Frontal cortex (tissue), 4 donors: Measurements from ENCODE around the gene KLHL18. TPM values are rescaled to one million over a fixed set of nuclear protein-coding genes. Genes with fewer than 3 reads are reported as not detected.
"Not testable (repeated sequence)": the region's sequence is repeated elsewhere in the genome, so short reads cannot be mapped to it uniquely, and the experiment has no call there.

ENCODE experiments used
- DNase-seq, 2 donors: peaks; one replicate each; pipeline ENCODE4 v3.0.0; 2012; ENCODE audit warnings: low spot score in 2 of 2
- FAIRE-seq: peaks from 2 replicates; lab custom pipeline; 2012; peaks lifted over from hg19 to GRCh38; lab: Jason Lieb, UNC
- total RNA-seq: library from RNA; depleted of rRNA; stranded (reverse); fragments of >200 nt; gene quantifications from one replicate; pipeline ENCODE4 v1.2.3, GENCODE V29; 2014
- donor health status: control.
- donor health status: control.
- donor health status: control.

Gene KLHL18
- total RNA-seq, 1 donor from 2014 or later: 26.1 TPM

GRCh38 chr3:47270526-47270925 lies 12.2 kb upstream of the KLHL18 start:
- no peak for DNase-seq
- FAIRE-seq: no peak

- FAIRE-seq: no peak
- no peak for DNase-seq
Observed at GRCh38 chr3:47273564-47273963, 9.2 kb upstream of the KLHL18 start.

GRCh38 chr3:47274652-47275051 lies 8.1 kb upstream of the KLHL18 start:
- FAIRE-seq (no peak), DNase-seq (no peak)

- no peak for FAIRE-seq
- no peak for DNase-seq
Observed at GRCh38 chr3:47276558-47276957, 6.2 kb upstream of the KLHL18 start.

GRCh38 chr3:47280519-47280918 lies 2.2 kb upstream of the KLHL18 start:
- no peak for FAIRE-seq
- DNase-seq: no peak

GRCh38 chr3:47283193-47283537 lies 421 bp downstream of the KLHL18 start:
- no peak for DNase-seq
- no peak for FAIRE-seq

- no peak for FAIRE-seq
- no peak for DNase-seq
Observed at GRCh38 chr3:47283591-47284364, 1.0 kb downstream of the KLHL18 start.

DNA sequence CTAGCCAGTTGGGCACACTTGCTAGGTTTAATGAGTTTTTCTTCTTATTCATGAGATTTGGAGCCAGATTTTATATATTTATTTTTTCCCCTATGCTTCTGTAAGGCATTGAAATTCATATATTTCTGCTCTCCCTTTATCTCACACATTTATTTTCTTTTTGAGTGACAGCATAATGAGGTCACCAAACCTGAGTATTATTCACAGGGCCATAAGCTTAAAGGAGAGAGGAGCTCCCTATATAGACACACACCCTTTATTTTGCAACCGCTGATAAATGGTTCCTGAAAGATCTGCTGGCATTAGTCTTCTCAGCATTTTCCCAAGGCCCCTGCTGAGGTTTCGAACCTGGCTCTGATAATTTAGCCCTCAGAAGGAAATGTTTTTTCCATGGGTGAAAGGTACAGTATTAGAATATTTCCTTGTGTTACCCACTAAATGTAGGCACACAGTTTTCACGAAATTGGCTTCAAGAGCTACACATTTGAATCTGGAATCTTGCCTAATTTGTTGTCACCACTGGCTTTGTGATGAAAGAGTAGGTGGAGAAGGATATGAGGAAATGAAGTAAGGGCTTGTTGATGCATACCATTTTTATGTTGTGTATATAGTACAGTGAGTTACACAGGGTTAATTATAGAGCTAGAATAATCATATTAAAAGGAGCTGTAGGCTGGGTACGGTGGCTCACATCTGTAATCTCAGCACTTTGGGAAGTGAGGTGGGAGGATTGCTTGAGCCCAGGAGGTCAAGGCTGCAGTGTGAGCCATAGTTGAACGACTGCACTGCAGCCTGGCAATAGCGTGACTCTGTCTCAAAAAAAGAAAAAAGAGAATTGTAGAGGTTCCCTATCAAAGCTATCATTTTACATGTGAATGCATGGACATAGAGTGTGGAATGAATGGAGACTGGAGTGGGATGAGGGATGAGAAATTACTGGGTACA lies 6.5 kb downstream of the KLHL18 start:
- DNase-seq (no peak), FAIRE-seq (no peak)

DNA sequence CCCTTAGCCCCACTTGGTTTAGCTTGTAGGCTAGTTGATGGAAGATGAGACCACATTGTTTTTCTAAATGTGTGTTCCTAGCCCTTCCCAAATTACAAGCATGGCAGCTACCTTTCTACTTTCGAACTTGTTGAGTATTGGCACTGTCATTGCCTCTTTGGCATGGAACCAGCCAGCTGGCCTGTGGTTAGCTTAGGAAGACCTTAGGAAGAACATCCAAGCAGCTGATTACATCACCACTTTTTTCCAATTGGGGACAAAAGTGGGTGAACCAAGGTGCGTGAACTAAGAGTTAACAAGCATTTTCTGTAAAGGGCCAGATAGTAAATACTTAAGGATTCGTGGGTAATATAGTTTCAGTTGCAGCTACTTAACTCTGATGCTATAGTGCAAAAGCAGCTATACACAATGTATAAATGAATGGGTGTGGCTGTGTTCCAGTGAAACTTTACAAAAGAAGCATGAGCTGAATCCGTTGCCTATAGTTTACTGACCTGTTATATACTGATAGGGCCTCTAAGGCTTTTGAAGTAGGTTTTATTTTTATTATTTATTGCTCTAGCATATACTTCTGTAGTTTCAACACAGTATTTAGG lies 8.5 kb downstream of the KLHL18 start:
- DNase-seq (no peak), FAIRE-seq (no peak)

GRCh38 chr3:47291754-47292420 lies 9.1 kb downstream of the KLHL18 start:
- DNase-seq, FAIRE-seq: not testable (repeated sequence)

- DNase-seq: no peak
- no peak for FAIRE-seq
Observed at GRCh38 chr3:47293822-47294221, 11.1 kb downstream of the KLHL18 start.

GRCh38 chr3:47294392-47294791 lies 11.6 kb downstream of the KLHL18 start:
- DNase-seq: no peak
- no peak for FAIRE-seq

- FAIRE-seq (no peak), DNase-seq (no peak)
Observed at GRCh38 chr3:47295322-47295721, 12.6 kb downstream of the KLHL18 start.

DNA sequence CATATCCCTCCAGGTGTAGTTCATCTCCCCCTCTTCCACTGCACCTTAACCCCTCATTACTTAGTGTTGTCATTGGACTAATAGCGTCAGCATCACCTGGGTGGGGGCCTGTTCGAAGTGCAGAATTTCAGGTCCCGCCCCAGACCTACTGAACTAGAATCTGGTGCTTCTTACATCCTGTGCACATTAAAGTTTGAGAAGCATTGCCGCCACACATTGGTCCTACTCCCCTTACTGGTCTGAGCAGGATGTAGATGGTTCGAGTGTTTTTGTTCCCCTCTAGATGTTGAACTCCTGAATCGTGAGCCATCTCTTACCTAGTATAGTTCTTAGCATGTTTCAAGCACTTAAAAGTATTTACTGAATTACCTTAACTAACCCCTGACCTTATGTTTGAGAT lies 13.2 kb downstream of the KLHL18 start:
- DNase-seq (no peak), FAIRE-seq (no peak)

- no peak for DNase-seq
- FAIRE-seq: no peak
Observed at GRCh38 chr3:47296562-47297302, 14.0 kb downstream of the KLHL18 start.

GRCh38 chr3:47298439-47298838 lies 15.7 kb downstream of the KLHL18 start:
- DNase-seq: no peak
- FAIRE-seq: no peak

DNA sequence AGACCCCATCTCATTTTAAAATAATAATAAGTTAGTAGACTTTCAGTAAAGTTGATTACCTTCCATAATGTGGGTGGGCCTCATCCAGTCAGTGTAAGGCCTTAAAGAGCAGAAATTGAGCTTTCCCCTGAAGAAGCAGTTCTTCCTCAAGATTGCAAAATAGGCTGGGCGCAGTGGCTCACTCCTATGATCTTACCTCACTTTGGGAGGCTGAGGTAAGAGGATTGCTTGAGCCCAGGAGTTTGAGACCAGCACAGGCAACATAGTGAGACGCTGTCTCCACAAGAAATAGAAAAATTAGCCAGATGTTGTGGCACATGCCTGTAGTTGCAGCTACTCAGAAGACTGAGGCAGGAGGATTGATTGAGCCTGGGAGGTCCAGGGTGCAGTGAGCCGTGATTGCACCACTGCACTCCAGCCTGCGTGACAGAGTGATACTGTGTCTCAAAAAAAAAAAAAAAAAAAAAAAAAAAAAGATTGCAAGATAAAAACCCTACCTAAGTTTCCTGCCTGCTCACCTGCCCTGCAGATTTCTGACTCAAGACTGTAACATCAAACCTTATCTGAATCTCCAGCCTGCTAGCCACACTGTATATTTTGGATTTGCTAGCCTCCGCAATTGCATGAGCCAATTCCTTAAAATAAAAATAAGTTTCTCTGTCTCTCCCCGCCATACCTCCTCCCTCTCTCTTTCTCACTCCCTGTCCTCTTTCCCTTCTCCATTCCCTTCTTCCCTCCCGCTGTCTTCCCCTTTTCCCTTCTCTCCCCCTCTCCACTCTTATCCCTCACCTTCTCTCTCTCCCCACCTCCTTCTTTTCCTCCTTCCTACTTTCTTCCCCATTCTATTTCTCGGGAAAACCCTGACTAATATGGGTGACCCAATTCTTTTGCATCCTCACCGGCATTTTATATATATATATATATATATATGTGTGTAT lies 16.9 kb downstream of the KLHL18 start:
- FAIRE-seq: no peak
- DNase-seq: no peak

GRCh38 chr3:47301456-47301855 lies 18.7 kb downstream of the KLHL18 start:
- FAIRE-seq (no peak), DNase-seq (no peak)
